GM12878 (cell line): Measurements from ENCODE around the gene SMOC1. TPM values are rescaled to one million over a fixed set of nuclear protein-coding genes. Genes with fewer than 3 reads are reported as not detected.

ENCODE experiments used
- ATAC-seq: fragments of 200-7000 bp; cut with Tn5 transposase; 3 replicates; pipeline ENCODE4 v1.9.1; 2020; ENCODE audit warnings: mild to moderate bottlenecking, moderate library complexity
- BruUV-seq: library from RNA; stranded (reverse); fragments of 400-500 nt; replicated peaks from 2 replicates; lab custom pipeline; 2021; lab: Mats Ljungman, UMichigan
- CTCF ChIA-PET: fragments of 300-600 bp; sonication (Branson Sonifier 250); formaldehyde crosslinking; extraction: SDS; loops from one replicate; lab custom pipeline; 2021; ENCODE audit warnings: inconsistent platforms; lab: Yijun Ruan, JAX
- POLR2A ChIA-PET: fragments of 350-600 bp; formaldehyde crosslinking; extraction: SDS; loops from one replicate; lab custom pipeline; 2021; ENCODE audit warnings: inconsistent platforms; lab: Charles Lee
- RAD21 ChIA-PET: fragments of 300-600 bp; sonication (Branson Sonifier 250); formaldehyde crosslinking; loops from one replicate; lab custom pipeline; 2023; ENCODE audit warnings: antibody characterized with exemption; ENCODE audit not compliant: unreplicated experiment; lab: Charles Lee
- SMC1A ChIA-PET: fragments of 300-600 bp; sonication (Branson Sonifier 250); formaldehyde crosslinking; loops from one replicate; lab custom pipeline; 2023; ENCODE audit not compliant: unreplicated experiment, uncharacterized antibody; lab: Charles Lee
- DNase-seq: peaks from one replicate; pipeline ENCODE4 v3.0.0-alpha.2; 2011; ENCODE audit warnings: low read depth, low spot score
- FAIRE-seq: peaks from 3 replicates; lab custom pipeline; 2011; peaks lifted over from hg19 to GRCh38; lab: Jason Lieb, UNC
- H2AFZ ChIP-seq: 2 replicates; pipeline ENCODE4 v1.6.0; 2011; ENCODE audit warnings: low read depth, low read length, control low read depth; ENCODE audit not compliant: control insufficient read depth
- H3K27ac ChIP-seq: 2 replicates; pipeline ENCODE4 v1.5.1; 2011; ENCODE audit warnings: control low read depth; ENCODE audit not compliant: control insufficient read depth, insufficient read depth
- H3K27me3 ChIP-seq, 2 experiments: replicated peaks in 1 of 2; 2 replicates each; pipeline versions ENCODE4 v1.6.0 to v1.6.1; 2011; ENCODE audit warnings: low read length in 1 of 2; ENCODE audit not compliant: control insufficient read depth in 2 of 2, insufficient read depth in 2 of 2
- H3K36me3 ChIP-seq, 2 experiments: 2 replicates each; pipeline ENCODE4 v1.5.1; 2011; ENCODE audit warnings: low read length in 1 of 2; ENCODE audit not compliant: control insufficient read depth in 2 of 2, insufficient read depth in 2 of 2
- H3K4me1 ChIP-seq: 2 replicates; pipeline ENCODE4 v1.6.1; 2011; ENCODE audit warnings: mild to moderate bottlenecking, low read length, moderate library complexity, mixed read lengths; ENCODE audit not compliant: control insufficient read depth, insufficient read depth
- H3K4me2 ChIP-seq: 2 replicates; pipeline ENCODE4 v1.6.0; 2011; ENCODE audit warnings: control low read depth; ENCODE audit not compliant: control insufficient read depth, insufficient read depth
- H3K4me3 ChIP-seq: fragments of 200-600 bp; sonication (generic); 2 replicates; pipeline ENCODE4 v1.5.1; 2016
- H3K79me2 ChIP-seq: 2 replicates; pipeline ENCODE4 v1.6.0; 2011; ENCODE audit warnings: low read length; ENCODE audit not compliant: control insufficient read depth, insufficient read depth
- H3K9ac ChIP-seq: 2 replicates; pipeline ENCODE4 v1.8.0; 2011; ENCODE audit warnings: low read length, control low read depth, mixed read lengths; ENCODE audit not compliant: control insufficient read depth, insufficient read depth
- H3K9me3 ChIP-seq: replicated peaks from 3 replicates; pipeline ENCODE4 v1.5.1; 2011; ENCODE audit warnings: mild to moderate bottlenecking, low read length; ENCODE audit not compliant: control insufficient read depth, insufficient read depth
- H4K20me1 ChIP-seq: 2 replicates; pipeline ENCODE4 v1.6.0; 2011; ENCODE audit not compliant: control insufficient read depth, insufficient read depth
- BCL3 ChIP-seq: IDR thresholded peaks from 2 replicates; pipeline ENCODE4 v1.6.1; 2011; ENCODE audit warnings: borderline replicate concordance, low read depth, mild to moderate bottlenecking, moderate library complexity, low read length; ENCODE audit not compliant: insufficient read depth, poor library complexity, severe bottlenecking
- ELK1 ChIP-seq: IDR thresholded peaks from 2 replicates; pipeline ENCODE4 v1.6.1; 2012; ENCODE audit warnings: low read depth, low read length, improper control_type of control experiment
- ESRRA ChIP-seq: IDR thresholded peaks from 2 replicates; pipeline ENCODE4 v1.6.1; 2012; ENCODE audit warnings: mild to moderate bottlenecking, low read length, improper control_type of control experiment
- FOXM1 ChIP-seq: IDR thresholded peaks from 2 replicates; pipeline ENCODE4 v1.6.1; 2012; ENCODE audit warnings: low read depth, mild to moderate bottlenecking, inconsistent platforms, low read length, moderate library complexity
- IRF4 ChIP-seq: IDR thresholded peaks from 2 replicates; pipeline ENCODE4 v1.6.1; 2011; ENCODE audit warnings: low read depth, low read length
- NR2C1 ChIP-seq: fragments of 450-650 bp; IDR thresholded peaks from 2 replicates; pipeline ENCODE4 v1.6.1; 2017; ENCODE audit warnings: antibody characterized with exemption, mild to moderate bottlenecking, moderate library complexity
- PRDM15 ChIP-seq: fragments of 450-650 bp; formaldehyde crosslinking; IDR thresholded peaks from 2 replicates; pipeline ENCODE4 v1.4.0; 2020; ENCODE audit warnings: mild to moderate bottlenecking, moderate library complexity
- RB1 ChIP-seq: fragments of 450-650 bp; formaldehyde crosslinking; IDR thresholded peaks from 2 replicates; pipeline ENCODE4 v1.6.1; 2017; ENCODE audit warnings: mild to moderate bottlenecking, borderline replicate concordance
- ZSCAN29 ChIP-seq: fragments of 450-650 bp; IDR thresholded peaks from 2 replicates; pipeline ENCODE4 v1.6.1; 2017; ENCODE audit warnings: mild to moderate bottlenecking, moderate library complexity
- WGBS: methylation state at CpG from one replicate; pipeline ENCODE4 v1.1.6; 2016; ENCODE audit warnings: low lambda C conversion rate; ENCODE audit not compliant: insufficient replicate concordance, insufficient coverage; ENCODE audit errors: missing lambda C conversion rate; 5-methylcytosine and 5-hydroxymethylcytosine counted together
- in situ Hi-C: fragments of 300-500 bp; cut with MboI; formaldehyde crosslinking; loops from 9 replicates; pipeline ENCODE4 v1.14.3; 2018; ENCODE audit warnings: mixed read lengths
- intact Hi-C: fragments of 100-400 bp; cut with micrococcal nuclease; formaldehyde crosslinking; loops from one replicate; pipeline ENCODE4 v1.14.2; 2022; ENCODE audit not compliant: unreplicated experiment
- polyA plus RNA-seq, 11 experiments: library from polyadenylated mRNA; depleted of rRNA in 4 of 11; unstranded in 6 of 11; stranded (reverse) in 5 of 11; fragments of >200 nt; fragmentation: Nextera tagmentation in 4 of 11; fragmentation: Illumina TruSeq in 1 of 11; extraction: Ambion mirVana in 4 of 11; extraction: Trizol in 1 of 11; gene quantifications; 1 replicate in 1 of 11; 2 replicates in 10 of 11; pipeline versions ENCODE4 v1.2.1 to v1.2.3, GENCODE V29; 2011 to 2016; ENCODE audit warnings: inconsistent platforms in 2 of 11, missing spikeins in 2 of 11, low read depth in 1 of 11
- total RNA-seq, 4 experiments: library from RNA; depleted of rRNA in 3 of 4; stranded (reverse); fragments of >200 nt in 3 of 4; fragmentation: Illumina TruSeq in 1 of 4; extraction: Trizol in 1 of 4; gene quantifications; 2 replicates each; pipeline versions ENCODE4 v1.2.1 to v1.2.3, GENCODE V29; 2013 to 2021
- TF ChIP-seq, protein P1 (sequence below): fragments of 450-650 bp; IDR thresholded peaks from 2 replicates; pipeline ENCODE4 v1.6.1; 2016; ENCODE audit warnings: mild to moderate bottlenecking, moderate library complexity, borderline replicate concordance
- TF ChIP-seq, protein P2 (sequence below): fragments of 450-650 bp; IDR thresholded peaks from 2 replicates; pipeline ENCODE4 v1.6.1; 2018; ENCODE audit warnings: borderline replicate concordance, mild to moderate bottlenecking; ENCODE audit not compliant: partially characterized antibody

The SMOC1 gene
- total and polyA plus RNA-seq, 10 of the 15 experiments (the other 5 are each of a cell fraction or from before 2014, with no cell fraction given): 0.03 to 0.26 (median 0.14) TPM; not detected in 7

GRCh38 chr14:70034257-70034656, 155.0 kb downstream of the SMOC1 start:
- Histone ChIP-seq H3K27ac (no peak overlapping the region), H3K4me1 (no peaks in the 10 kb centered on the region), H3K4me2 (no peak overlapping the region), H3K9me3 (no peaks in the 10 kb centered on the region), H3K4me3 (no peak overlapping the region), H3K27me3 (no peaks in the 10 kb centered on the region; a peak in 1 of 4 replicates), H4K20me1 (no peaks in the 10 kb centered on the region; the same call in 1 of the 2 replicates), H3K9ac (no peak overlapping the region), H3K79me2 (no peaks in the 10 kb centered on the region), H2AFZ (no peak overlapping the region), H3K36me3 (no peaks in the 10 kb centered on the region)
- FAIRE-seq: no peak
- no peak for ATAC-seq
- SMC1A ChIA-PET: interaction anchor here (1.1 kb wide), 1 partner anchor 18 kb away, joined by 3 read pairs; no protein-coding TSS in a partner anchor
- BruUV-seq: no TSS peak
- 27% methylated on average over 3 of the region's 3 CpGs for WGBS
- in situ Hi-C loops (no loop called here), intact Hi-C loops (no loop called here)
- POLR2A ChIA-PET: no interaction called here
- DNase-seq: no peak
- RAD21 ChIA-PET: no interaction called here
- CTCF ChIA-PET: no interaction called here
- TF ChIP-seq FOXM1 (no peak), NR2C1 (no peak), IRF4 (no peak), ELK1 (no peak), RB1 (no peak), ESRRA (no peak), BCL3 (no peak), PRDM15 (CRISPR knock-in tag) (no peak), ZSCAN29 (no peak)
- TF ChIP-seq, protein P1, sequence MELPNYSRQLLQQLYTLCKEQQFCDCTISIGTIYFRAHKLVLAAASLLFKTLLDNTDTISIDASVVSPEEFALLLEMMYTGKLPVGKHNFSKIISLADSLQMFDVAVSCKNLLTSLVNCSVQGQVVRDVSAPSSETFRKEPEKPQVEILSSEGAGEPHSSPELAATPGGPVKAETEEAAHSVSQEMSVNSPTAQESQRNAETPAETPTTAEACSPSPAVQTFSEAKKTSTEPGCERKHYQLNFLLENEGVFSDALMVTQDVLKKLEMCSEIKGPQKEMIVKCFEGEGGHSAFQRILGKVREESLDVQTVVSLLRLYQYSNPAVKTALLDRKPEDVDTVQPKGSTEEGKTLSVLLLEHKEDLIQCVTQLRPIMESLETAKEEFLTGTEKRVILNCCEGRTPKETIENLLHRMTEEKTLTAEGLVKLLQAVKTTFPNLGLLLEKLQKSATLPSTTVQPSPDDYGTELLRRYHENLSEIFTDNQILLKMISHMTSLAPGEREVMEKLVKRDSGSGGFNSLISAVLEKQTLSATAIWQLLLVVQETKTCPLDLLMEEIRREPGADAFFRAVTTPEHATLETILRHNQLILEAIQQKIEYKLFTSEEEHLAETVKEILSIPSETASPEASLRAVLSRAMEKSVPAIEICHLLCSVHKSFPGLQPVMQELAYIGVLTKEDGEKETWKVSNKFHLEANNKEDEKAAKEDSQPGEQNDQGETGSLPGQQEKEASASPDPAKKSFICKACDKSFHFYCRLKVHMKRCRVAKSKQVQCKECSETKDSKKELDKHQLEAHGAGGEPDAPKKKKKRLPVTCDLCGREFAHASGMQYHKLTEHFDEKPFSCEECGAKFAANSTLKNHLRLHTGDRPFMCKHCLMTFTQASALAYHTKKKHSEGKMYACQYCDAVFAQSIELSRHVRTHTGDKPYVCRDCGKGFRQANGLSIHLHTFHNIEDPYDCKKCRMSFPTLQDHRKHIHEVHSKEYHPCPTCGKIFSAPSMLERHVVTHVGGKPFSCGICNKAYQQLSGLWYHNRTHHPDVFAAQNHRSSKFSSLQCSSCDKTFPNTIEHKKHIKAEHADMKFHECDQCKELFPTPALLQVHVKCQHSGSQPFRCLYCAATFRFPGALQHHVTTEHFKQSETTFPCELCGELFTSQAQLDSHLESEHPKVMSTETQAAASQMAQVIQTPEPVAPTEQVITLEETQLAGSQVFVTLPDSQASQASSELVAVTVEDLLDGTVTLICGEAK: no peak
- TF ChIP-seq, protein P2, sequence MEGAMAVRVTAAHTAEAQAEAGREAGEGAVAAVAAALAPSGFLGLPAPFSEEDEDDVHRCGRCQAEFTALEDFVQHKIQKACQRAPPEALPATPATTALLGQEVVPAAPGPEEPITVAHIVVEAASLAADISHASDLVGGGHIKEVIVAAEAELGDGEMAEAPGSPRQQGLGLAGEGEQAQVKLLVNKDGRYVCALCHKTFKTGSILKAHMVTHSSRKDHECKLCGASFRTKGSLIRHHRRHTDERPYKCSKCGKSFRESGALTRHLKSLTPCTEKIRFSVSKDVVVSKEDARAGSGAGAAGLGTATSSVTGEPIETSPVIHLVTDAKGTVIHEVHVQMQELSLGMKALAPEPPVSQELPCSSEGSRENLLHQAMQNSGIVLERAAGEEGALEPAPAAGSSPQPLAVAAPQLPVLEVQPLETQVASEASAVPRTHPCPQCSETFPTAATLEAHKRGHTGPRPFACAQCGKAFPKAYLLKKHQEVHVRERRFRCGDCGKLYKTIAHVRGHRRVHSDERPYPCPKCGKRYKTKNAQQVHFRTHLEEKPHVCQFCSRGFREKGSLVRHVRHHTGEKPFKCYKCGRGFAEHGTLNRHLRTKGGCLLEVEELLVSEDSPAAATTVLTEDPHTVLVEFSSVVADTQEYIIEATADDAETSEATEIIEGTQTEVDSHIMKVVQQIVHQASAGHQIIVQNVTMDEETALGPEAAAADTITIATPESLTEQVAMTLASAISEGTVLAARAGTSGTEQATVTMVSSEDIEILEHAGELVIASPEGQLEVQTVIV: no peak
